ENCODE data around the gene SYNDIG1.
"Not testable (repeated sequence)": the region's sequence is repeated elsewhere in the genome, so short reads cannot be mapped to it uniquely, and the experiment has no call there.

SYNDIG1 gene

GRCh38 chr20:24492031-24492607 lies 22.7 kb downstream of the SYNDIG1 start:
- DNase-seq (ENCODE audit: low read depth, low spot score) = no peak

GRCh38 chr20:24492698-24493097 lies 23.3 kb downstream of the SYNDIG1 start:
- no peak for DNase-seq (ENCODE audit: low read depth, low spot score)

GRCh38 chr20:24493181-24493580 lies 23.8 kb downstream of the SYNDIG1 start:
- no peak for DNase-seq (ENCODE audit: low read depth, low spot score)

GRCh38 chr20:24493661-24494459 lies 24.4 kb downstream of the SYNDIG1 start:
- DNase-seq (ENCODE audit: low read depth, low spot score) = no peak

GRCh38 chr20:24494460-24494920 lies 25.1 kb downstream of the SYNDIG1 start:
- DNase-seq (ENCODE audit: low read depth, low spot score) = no peak

- no peak for DNase-seq (ENCODE audit: low read depth, low spot score)
These were observed 25.8 kb downstream of the SYNDIG1 start for GRCh38 chr20:24495266-24495665.

- DNase-seq (ENCODE audit: low read depth, low spot score) = peak; percentile 88
These were observed 28.4 kb downstream of the SYNDIG1 start for GRCh38 chr20:24497851-24498250.

- no peak for DNase-seq (ENCODE audit: low read depth, low spot score)
These were observed 29.2 kb downstream of the SYNDIG1 start for GRCh38 chr20:24498641-24499040.

GRCh38 chr20:24499472-24499871 lies 30.0 kb downstream of the SYNDIG1 start:
- DNase-seq (ENCODE audit: low read depth, low spot score) = no peak

GRCh38 chr20:24501764-24502556 lies 32.5 kb downstream of the SYNDIG1 start:
- DNase-seq (ENCODE audit: low read depth, low spot score) = peak; percentile 89

GRCh38 chr20:24502661-24503060 lies 33.2 kb downstream of the SYNDIG1 start:
- no peak for DNase-seq (ENCODE audit: low read depth, low spot score)

- DNase-seq (ENCODE audit: low read depth, low spot score) = no peak
These were observed 34.0 kb downstream of the SYNDIG1 start for GRCh38 chr20:24503352-24503931.

- no peak for DNase-seq (ENCODE audit: low read depth, low spot score)
These were observed 35.2 kb downstream of the SYNDIG1 start for GRCh38 chr20:24504331-24505285.

- no peak for DNase-seq (ENCODE audit: low read depth, low spot score)
These were observed 36.7 kb downstream of the SYNDIG1 start for GRCh38 chr20:24506146-24506545.

GRCh38 chr20:24506696-24507095 lies 37.3 kb downstream of the SYNDIG1 start:
- DNase-seq (ENCODE audit: low read depth, low spot score) = no peak

- DNase-seq (ENCODE audit: low read depth, low spot score) = no peak
These were observed 37.9 kb downstream of the SYNDIG1 start for GRCh38 chr20:24507182-24507853.

- DNase-seq (ENCODE audit: low read depth, low spot score) = not testable (repeated sequence)
These were observed 43.0 kb downstream of the SYNDIG1 start for GRCh38 chr20:24512441-24512840.

GRCh38 chr20:24518515-24518914 lies 49.1 kb downstream of the SYNDIG1 start:
- DNase-seq (ENCODE audit: low read depth, low spot score) = no peak

- no peak for DNase-seq (ENCODE audit: low read depth, low spot score)
These were observed 50.0 kb downstream of the SYNDIG1 start for GRCh38 chr20:24519476-24519875.

GRCh38 chr20:24521032-24521431 lies 51.6 kb downstream of the SYNDIG1 start:
- no peak for DNase-seq (ENCODE audit: low read depth, low spot score)
